ENCODE measurements around the gene SDK2. TPM values are rescaled to one million over a fixed set of nuclear protein-coding genes. Genes with fewer than 3 reads are reported as not detected.

The SDK2 gene
- total and polyA plus RNA-seq, 9 of the 15 experiments (the other 6 are each of a cell fraction or from before 2014, with no cell fraction given): 0.04 TPM; not detected in 8

GRCh38 chr17:73429440-73430164 lies 214.6 kb downstream of the SDK2 start (continued):
- TF ChIP-seq, protein P1, sequence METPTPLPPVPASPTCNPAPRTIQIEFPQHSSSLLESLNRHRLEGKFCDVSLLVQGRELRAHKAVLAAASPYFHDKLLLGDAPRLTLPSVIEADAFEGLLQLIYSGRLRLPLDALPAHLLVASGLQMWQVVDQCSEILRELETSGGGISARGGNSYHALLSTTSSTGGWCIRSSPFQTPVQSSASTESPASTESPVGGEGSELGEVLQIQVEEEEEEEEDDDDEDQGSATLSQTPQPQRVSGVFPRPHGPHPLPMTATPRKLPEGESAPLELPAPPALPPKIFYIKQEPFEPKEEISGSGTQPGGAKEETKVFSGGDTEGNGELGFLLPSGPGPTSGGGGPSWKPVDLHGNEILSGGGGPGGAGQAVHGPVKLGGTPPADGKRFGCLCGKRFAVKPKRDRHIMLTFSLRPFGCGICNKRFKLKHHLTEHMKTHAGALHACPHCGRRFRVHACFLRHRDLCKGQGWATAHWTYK (CRISPR knock-in tag; IDR thresholded peaks at IDR 0.05): no peak
- TF ChIP-seq HMG20B (CRISPR knock-in tag; IDR thresholded peaks at IDR 0.05): no peak
- TF ChIP-seq, protein P2, sequence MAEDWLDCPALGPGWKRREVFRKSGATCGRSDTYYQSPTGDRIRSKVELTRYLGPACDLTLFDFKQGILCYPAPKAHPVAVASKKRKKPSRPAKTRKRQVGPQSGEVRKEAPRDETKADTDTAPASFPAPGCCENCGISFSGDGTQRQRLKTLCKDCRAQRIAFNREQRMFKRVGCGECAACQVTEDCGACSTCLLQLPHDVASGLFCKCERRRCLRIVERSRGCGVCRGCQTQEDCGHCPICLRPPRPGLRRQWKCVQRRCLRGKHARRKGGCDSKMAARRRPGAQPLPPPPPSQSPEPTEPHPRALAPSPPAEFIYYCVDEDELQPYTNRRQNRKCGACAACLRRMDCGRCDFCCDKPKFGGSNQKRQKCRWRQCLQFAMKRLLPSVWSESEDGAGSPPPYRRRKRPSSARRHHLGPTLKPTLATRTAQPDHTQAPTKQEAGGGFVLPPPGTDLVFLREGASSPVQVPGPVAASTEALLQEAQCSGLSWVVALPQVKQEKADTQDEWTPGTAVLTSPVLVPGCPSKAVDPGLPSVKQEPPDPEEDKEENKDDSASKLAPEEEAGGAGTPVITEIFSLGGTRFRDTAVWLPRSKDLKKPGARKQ (CRISPR knock-in tag; IDR thresholded peaks at IDR 0.05): no peak
- TF ChIP-seq, protein P3, sequence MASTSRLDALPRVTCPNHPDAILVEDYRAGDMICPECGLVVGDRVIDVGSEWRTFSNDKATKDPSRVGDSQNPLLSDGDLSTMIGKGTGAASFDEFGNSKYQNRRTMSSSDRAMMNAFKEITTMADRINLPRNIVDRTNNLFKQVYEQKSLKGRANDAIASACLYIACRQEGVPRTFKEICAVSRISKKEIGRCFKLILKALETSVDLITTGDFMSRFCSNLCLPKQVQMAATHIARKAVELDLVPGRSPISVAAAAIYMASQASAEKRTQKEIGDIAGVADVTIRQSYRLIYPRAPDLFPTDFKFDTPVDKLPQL (IDR thresholded peaks at IDR 0.05; ENCODE audit: extremely low read depth, insufficient read length): no peak
- TF ChIP-seq RBM39 (optimal IDR thresholded peaks at IDR 0.05; ENCODE audit: low read depth, low read length): no peak
- TF ChIP-seq CEBPG (CRISPR knock-in tag; IDR thresholded peaks at IDR 0.05): no peak
- no peak for TF ChIP-seq CEBPG (tag; conservative IDR thresholded peaks at IDR 0.05 in 1 of 2, IDR thresholded peaks at IDR 0.05 in 1 of 2)
- TF ChIP-seq NCOA1 (IDR thresholded peaks at IDR 0.05; ENCODE audit: low read depth): no peak
- TF ChIP-seq, protein P4, sequence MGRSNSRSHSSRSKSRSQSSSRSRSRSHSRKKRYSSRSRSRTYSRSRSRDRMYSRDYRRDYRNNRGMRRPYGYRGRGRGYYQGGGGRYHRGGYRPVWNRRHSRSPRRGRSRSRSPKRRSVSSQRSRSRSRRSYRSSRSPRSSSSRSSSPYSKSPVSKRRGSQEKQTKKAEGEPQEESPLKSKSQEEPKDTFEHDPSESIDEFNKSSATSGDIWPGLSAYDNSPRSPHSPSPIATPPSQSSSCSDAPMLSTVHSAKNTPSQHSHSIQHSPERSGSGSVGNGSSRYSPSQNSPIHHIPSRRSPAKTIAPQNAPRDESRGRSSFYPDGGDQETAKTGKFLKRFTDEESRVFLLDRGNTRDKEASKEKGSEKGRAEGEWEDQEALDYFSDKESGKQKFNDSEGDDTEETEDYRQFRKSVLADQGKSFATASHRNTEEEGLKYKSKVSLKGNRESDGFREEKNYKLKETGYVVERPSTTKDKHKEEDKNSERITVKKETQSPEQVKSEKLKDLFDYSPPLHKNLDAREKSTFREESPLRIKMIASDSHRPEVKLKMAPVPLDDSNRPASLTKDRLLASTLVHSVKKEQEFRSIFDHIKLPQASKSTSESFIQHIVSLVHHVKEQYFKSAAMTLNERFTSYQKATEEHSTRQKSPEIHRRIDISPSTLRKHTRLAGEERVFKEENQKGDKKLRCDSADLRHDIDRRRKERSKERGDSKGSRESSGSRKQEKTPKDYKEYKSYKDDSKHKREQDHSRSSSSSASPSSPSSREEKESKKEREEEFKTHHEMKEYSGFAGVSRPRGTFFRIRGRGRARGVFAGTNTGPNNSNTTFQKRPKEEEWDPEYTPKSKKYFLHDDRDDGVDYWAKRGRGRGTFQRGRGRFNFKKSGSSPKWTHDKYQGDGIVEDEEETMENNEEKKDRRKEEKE (IDR thresholded peaks at IDR 0.05; ENCODE audit: borderline replicate concordance in 1 of 2, control insufficient read depth in 1 of 2, low read depth in 2 of 2, low read length in 1 of 2): no peak
- TF ChIP-seq, protein P5, sequence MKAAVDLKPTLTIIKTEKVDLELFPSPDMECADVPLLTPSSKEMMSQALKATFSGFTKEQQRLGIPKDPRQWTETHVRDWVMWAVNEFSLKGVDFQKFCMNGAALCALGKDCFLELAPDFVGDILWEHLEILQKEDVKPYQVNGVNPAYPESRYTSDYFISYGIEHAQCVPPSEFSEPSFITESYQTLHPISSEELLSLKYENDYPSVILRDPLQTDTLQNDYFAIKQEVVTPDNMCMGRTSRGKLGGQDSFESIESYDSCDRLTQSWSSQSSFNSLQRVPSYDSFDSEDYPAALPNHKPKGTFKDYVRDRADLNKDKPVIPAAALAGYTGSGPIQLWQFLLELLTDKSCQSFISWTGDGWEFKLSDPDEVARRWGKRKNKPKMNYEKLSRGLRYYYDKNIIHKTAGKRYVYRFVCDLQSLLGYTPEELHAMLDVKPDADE (conservative IDR thresholded peaks at IDR 0.05; ENCODE audit: control insufficient read depth, low read depth, low read length): no peak
- TF ChIP-seq DEAF1 (CRISPR knock-in tag; IDR thresholded peaks at IDR 0.05): peak; percentile 84
- peak; percentile 70 for TF ChIP-seq RB1 (IDR thresholded peaks at IDR 0.05; ENCODE audit: low read depth)
- no peak for TF ChIP-seq WHSC1 (IDR thresholded peaks at IDR 0.05; ENCODE audit: low read length)
- no peak for TF ChIP-seq POLR2A (conservative IDR thresholded peaks at IDR 0.05)
- TF ChIP-seq, protein P6, sequence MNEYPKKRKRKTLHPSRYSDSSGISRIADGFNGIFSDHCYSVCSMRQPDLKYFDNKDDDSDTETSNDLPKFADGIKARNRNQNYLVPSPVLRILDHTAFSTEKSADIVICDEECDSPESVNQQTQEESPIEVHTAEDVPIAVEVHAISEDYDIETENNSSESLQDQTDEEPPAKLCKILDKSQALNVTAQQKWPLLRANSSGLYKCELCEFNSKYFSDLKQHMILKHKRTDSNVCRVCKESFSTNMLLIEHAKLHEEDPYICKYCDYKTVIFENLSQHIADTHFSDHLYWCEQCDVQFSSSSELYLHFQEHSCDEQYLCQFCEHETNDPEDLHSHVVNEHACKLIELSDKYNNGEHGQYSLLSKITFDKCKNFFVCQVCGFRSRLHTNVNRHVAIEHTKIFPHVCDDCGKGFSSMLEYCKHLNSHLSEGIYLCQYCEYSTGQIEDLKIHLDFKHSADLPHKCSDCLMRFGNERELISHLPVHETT (CRISPR knock-in tag; conservative IDR thresholded peaks at IDR 0.05 in 1 of 2, IDR thresholded peaks at IDR 0.05 in 1 of 2): no peak

All from K562 (cell line).